HL-60 (cell line): Measurements from ENCODE around the gene PCDHB4.

Experiments
- CTCF ChIP-seq: IDR thresholded peaks from one replicate; pipeline ENCODE4 v1.5.1; 2011; ENCODE audit warnings: low read length, control low read depth, inconsistent platforms; ENCODE audit not compliant: insufficient read depth
- GABPA ChIP-seq: IDR thresholded peaks from 2 replicates; pipeline ENCODE4 v1.6.1; 2012; ENCODE audit warnings: low read depth
- POLR2AphosphoS5 ChIP-seq: IDR thresholded peaks from 2 replicates; pipeline ENCODE4 v1.6.1; 2012; ENCODE audit warnings: low read depth
- REST ChIP-seq: IDR thresholded peaks from 2 replicates; pipeline ENCODE4 v1.6.1; 2012; ENCODE audit warnings: low read depth; ENCODE audit not compliant: insufficient replicate concordance
- SPI1 ChIP-seq: IDR thresholded peaks from 2 replicates; pipeline ENCODE4 v1.6.1; 2012; ENCODE audit warnings: low read depth, mild to moderate bottlenecking, borderline replicate concordance

- TF ChIP-seq POLR2AphosphoS5 (no peak), CTCF (no peak), REST (no peak), GABPA (no peak), SPI1 (no peak)
These were observed 13.6 kb downstream of the PCDHB4 start, which contains the start of gene PCDHB5 for GRCh38 chr5:141135030-141135717.
